CD4-positive, alpha-beta T cell (primary cell): ENCODE data around the gene STK24. TPM values are rescaled to one million over a fixed set of nuclear protein-coding genes. Genes with fewer than 3 reads are reported as not detected.

ENCODE experiments used
- ATAC-seq: fragments of 200-7000 bp; cut with Tn5 transposase; one replicate; pipeline ENCODE4 v1.10.0; 2022; ENCODE audit warnings: mild to moderate bottlenecking; ENCODE audit not compliant: poor library complexity
- CTCF ChIA-PET: fragments of 350-600 bp; sonication (Branson Sonifier 250); formaldehyde crosslinking; loops from one replicate; lab custom pipeline; 2021; ENCODE audit warnings: antibody characterized with exemption, inconsistent platforms; lab: Charles Lee
- POLR2A ChIA-PET: fragments of 350-600 bp; sonication (Branson Sonifier 250); formaldehyde crosslinking; loops from one replicate; lab custom pipeline; 2021; ENCODE audit warnings: antibody characterized with exemption, inconsistent platforms; lab: Charles Lee
- DNase-seq, 14 experiments: peaks; one replicate each; pipeline ENCODE4 v3.0.0-alpha.2; 2013 to 2020; ENCODE audit warnings: mixed read lengths in 2 of 14
- H3K27ac ChIP-seq, 2 donors: one replicate each; pipeline versions ENCODE4 v1.5.1 to v1.7.0; 2013; ENCODE audit warnings: low read length in 2 of 2, low read depth in 1 of 2, mild to moderate bottlenecking in 1 of 2
- H3K27me3 ChIP-seq, 2 experiments: 1 replicate in 1 of 2; 2 replicates in 1 of 2; pipeline versions ENCODE4 v1.6.1 to v1.7.0; 2013; ENCODE audit warnings: low read length in 2 of 2, control low read depth in 1 of 2, mild to moderate bottlenecking in 1 of 2, moderate library complexity in 1 of 2; ENCODE audit not compliant: insufficient read depth in 2 of 2, control insufficient read depth in 1 of 2
- H3K36me3 ChIP-seq: one replicate; pipeline ENCODE4 v1.6.1; 2013; ENCODE audit warnings: low read length, control low read depth; ENCODE audit not compliant: insufficient read depth
- H3K4me1 ChIP-seq: one replicate; pipeline ENCODE4 v1.6.1; 2013; ENCODE audit warnings: low read length, control low read depth; ENCODE audit not compliant: insufficient read depth
- H3K4me3 ChIP-seq: one replicate; pipeline ENCODE4 v1.5.1; 2013; ENCODE audit warnings: mild to moderate bottlenecking, low read length, moderate library complexity
- H3K9me3 ChIP-seq, 2 experiments: 1 replicate in 1 of 2; 2 replicates in 1 of 2; pipeline versions ENCODE4 v1.6.1 to v1.7.0; 2013; ENCODE audit warnings: low read length in 2 of 2, mild to moderate bottlenecking in 2 of 2, control low read depth in 1 of 2, moderate library complexity in 1 of 2; ENCODE audit not compliant: control insufficient read depth in 1 of 2, insufficient read depth in 1 of 2
- H3K27ac Mint-ChIP-seq: one replicate; pipeline ENCODE4 v1.8.0; 2020; ENCODE audit warnings: mixed read lengths
- H3K27me3 Mint-ChIP-seq: one replicate; pipeline ENCODE4 v1.8.0; 2021; ENCODE audit warnings: mixed read lengths
- H3K36me3 Mint-ChIP-seq: one replicate; pipeline ENCODE4 v1.8.0; 2021; ENCODE audit warnings: low read depth, mixed read lengths
- H3K4me1 Mint-ChIP-seq: one replicate; pipeline ENCODE4 v1.8.0; 2021; ENCODE audit warnings: low read depth, mixed read lengths
- H3K4me3 Mint-ChIP-seq: one replicate; pipeline ENCODE4 v1.8.0; 2020; ENCODE audit warnings: mild to moderate bottlenecking, mixed read lengths
- H3K9me3 Mint-ChIP-seq: one replicate; pipeline ENCODE4 v1.8.0; 2020; ENCODE audit warnings: mixed read lengths
- CTCF ChIP-seq: fragments of 200-600 bp; IDR thresholded peaks from one replicate; pipeline ENCODE4 v1.8.0; 2022; ENCODE audit warnings: antibody characterized with exemption, mild to moderate bottlenecking
- intact Hi-C, 2 experiments: fragments of 100-400 bp; cut with DNase I in 1 of 2; cut with micrococcal nuclease in 1 of 2; formaldehyde crosslinking; loops; one replicate each; pipeline versions ENCODE4 v1.15.1 to v1.9.0; 2023 to 2025; cut with DNase I, micrococcal nuclease
- total RNA-seq, 174 experiments: library from RNA in 2 of 174; stranded (reverse) in 2 of 174; gene quantifications; one replicate each; pipeline ENCODE4 v1.2.3 and lab custom pipeline; 2021 to 2026

Gene STK24
- total RNA-seq, 2 experiments from 2014 or later: 82.3 to 85.2 TPM

- no peaks in the 10 kb centered on the region for H3K9me3 Mint-ChIP-seq
- no peak overlapping the region for H3K4me3 ChIP-seq
- H3K36me3 ChIP-seq: no peaks in the 10 kb centered on the region
- H3K27ac ChIP-seq: no peak overlapping the region
- no peaks in the 10 kb centered on the region for H3K27me3 ChIP-seq
- H3K9me3 ChIP-seq: peaks cover 0 to 6% of the 10 kb centered on the region in 2 experiments
- H3K4me1 Mint-ChIP-seq: no peaks in the 10 kb centered on the region
- no peaks in the 10 kb centered on the region for H3K36me3 Mint-ChIP-seq
- intact Hi-C loops: no loop called here
- no peak for TF ChIP-seq CTCF
- no peak for ATAC-seq
- H3K27ac Mint-ChIP-seq: no peak overlapping the region
- peaks cover 26% of the 10 kb centered on the region for H3K27me3 Mint-ChIP-seq
- CTCF ChIA-PET: no interaction called here
- no peak overlapping the region for H3K4me3 Mint-ChIP-seq
- DNase-seq: no peak
- POLR2A ChIA-PET: no interaction called here
- no peaks in the 10 kb centered on the region for H3K4me1 ChIP-seq
Observed at GRCh38 chr13:98396071-98396710, 180.7 kb downstream of the STK24 start.

Other genes with a start within 250 kb of the STK24 start
- not detected for gene SLC15A1, start 175.6 kb upstream of the STK24 start, total RNA-seq